Stimulated activated naive CD8-positive, alpha-beta T cell treated with anti-CD3 and anti-CD28 coated beads, Interleukin-15, Interleukin-2, amounts not matched to agents 100 ng/mL and 50 ng/mL, for 24 hours (primary cell): Measurements from ENCODE around the gene ZNF106.

Experiments used
- H3K27ac Mint-ChIP-seq: one replicate; pipeline ENCODE4 v1.8.0; 2021; ENCODE audit warnings: mild to moderate bottlenecking, mixed read lengths
- H3K27me3 Mint-ChIP-seq: one replicate; pipeline ENCODE4 v1.8.0; 2021; ENCODE audit warnings: mixed read lengths
- H3K36me3 Mint-ChIP-seq: one replicate; pipeline ENCODE4 v1.8.0; 2021; ENCODE audit warnings: low read depth, mixed read lengths
- H3K4me1 Mint-ChIP-seq: one replicate; pipeline ENCODE4 v1.8.0; 2021; ENCODE audit warnings: low read depth, mixed read lengths
- H3K4me3 Mint-ChIP-seq: one replicate; pipeline ENCODE4 v1.8.0; 2021; ENCODE audit warnings: mild to moderate bottlenecking, mixed read lengths
- H3K9me3 Mint-ChIP-seq: one replicate; pipeline ENCODE4 v1.8.0; 2021; ENCODE audit warnings: mixed read lengths

The ZNF106 gene

DNA sequence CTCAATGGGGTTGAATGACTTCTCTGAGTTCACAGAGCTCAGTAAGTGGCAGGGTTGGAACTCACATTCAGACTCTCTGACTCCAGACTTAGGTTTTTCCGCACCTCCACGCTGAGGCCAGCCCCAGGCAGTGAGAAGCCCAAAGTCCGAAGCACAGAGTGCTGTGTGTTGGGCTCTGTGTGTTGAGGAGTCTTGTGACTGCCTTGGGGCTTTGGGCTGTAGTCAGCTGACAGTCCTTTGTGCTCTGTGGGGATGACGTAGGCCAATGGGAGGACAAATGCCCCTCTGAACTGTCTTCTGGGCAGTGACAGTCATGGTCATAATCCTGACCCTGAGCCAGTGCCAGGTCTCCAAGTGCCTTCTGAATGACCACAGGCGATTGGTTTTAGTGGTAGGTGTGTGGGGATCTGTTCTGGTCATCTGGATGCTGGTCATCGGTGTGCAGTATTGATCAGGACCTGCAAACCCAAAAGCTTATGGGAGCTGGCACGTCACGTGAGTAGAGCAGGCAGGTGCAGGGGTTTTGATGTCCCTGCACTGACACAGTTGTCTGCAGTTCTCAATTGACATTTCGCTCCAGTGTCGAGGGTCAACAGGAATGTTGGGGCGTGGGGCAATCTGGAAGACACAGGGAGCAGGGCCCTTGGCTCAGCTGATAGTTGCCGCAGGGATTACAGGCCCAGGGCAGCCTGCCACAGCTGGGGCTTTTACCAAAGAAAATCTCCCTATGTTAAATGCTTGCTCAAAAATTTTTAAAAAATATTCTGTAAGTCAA is 86.3 kb downstream of the ZNF106 start:
- Mint-ChIP-seq H3K27ac (no peak overlapping the region), H3K9me3 (no peaks in the 10 kb centered on the region), H3K4me1 (no peaks in the 10 kb centered on the region), H3K36me3 (no peaks in the 10 kb centered on the region), H3K4me3 (no peak overlapping the region), H3K27me3 (no peaks in the 10 kb centered on the region)

- Mint-ChIP-seq H3K27ac (no peak overlapping the region), H3K9me3 (no peaks in the 10 kb centered on the region), H3K4me3 (no peak overlapping the region), H3K27me3 (no peaks in the 10 kb centered on the region), H3K36me3 (no peaks in the 10 kb centered on the region), H3K4me1 (no peaks in the 10 kb centered on the region)
Observed at GRCh38 chr15:42403389-42403788, 87.6 kb downstream of the ZNF106 start.

DNA sequence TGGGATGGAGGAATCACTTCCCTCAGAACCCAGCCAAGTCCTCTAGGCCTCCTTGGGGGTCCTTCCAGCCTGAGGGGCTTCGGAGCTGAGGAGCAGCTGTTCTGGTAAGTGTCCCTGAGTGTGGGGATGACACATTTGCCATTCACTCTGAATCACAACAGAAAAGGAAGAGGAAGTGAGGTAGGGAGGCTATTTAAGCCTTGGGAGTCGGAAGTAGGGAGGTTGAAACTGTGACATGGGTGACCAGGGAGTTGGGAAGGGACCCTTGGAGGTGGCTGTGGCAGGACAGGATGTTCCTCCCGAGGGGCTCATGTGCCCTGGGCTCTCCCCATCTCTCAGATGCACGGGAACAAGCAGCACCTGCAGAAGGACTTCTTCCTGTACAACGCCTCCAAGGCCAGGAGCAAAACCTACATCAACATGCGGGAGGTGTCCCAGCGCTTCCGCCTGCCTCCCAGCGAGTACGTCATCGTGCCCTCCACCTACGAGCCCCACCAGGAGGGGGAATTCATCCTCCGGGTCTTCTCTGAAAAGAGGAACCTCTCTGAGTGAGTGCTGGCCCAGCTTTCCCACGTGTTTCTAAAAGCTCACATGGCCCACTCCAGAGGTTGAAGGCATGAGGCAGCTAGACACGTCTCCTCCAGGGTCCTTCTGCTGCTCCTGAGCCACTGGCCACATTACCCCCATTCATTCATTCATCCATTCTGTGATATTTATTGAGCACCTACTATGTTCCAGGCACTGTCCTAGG is 88.3 kb downstream of the ZNF106 start:
- Mint-ChIP-seq H3K36me3 (no peaks in the 10 kb centered on the region), H3K27ac (no peak overlapping the region), H3K27me3 (no peaks in the 10 kb centered on the region), H3K4me1 (no peaks in the 10 kb centered on the region), H3K9me3 (no peaks in the 10 kb centered on the region), H3K4me3 (no peak overlapping the region)

DNA sequence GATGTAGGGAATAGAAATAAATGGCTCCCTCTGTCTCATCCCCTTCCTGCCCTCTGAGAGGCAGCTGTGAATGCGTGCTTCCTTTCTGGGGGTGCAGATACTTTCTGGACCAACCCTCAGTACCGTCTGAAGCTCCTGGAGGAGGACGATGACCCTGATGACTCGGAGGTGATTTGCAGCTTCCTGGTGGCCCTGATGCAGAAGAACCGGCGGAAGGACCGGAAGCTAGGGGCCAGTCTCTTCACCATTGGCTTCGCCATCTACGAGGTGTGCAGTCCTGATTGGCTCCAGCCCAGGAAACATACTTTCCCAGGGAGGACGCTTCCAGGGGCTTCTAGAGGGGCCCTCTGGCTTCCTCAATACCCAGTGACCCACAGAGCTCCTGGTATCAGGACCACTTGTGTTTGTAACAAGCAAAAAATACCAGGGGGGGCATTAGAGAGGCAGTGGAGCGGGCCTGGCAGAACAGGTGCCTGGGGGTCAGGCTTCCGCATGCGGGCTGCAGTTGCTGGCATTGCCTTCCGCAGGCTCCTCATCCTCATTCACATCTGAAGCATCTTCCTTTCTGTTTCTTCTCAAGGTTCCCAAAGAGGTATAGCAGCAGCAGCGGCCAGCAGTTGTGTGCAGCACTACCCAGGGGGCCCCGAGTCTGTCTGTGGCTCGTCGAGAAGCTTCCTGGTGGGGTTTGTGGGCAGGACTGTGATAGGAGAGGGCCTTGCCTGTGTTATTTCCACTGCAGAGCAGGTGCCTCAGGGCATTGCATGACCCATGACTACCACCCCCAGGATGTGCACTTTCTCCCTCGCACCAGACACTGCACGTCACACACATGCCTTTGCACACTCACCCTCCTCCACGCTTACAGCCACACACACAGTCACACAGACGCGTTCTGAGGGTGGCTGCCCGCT is 89.1 kb downstream of the ZNF106 start:
- H3K27ac Mint-ChIP-seq: no peak overlapping the region
- no peaks in the 10 kb centered on the region for H3K36me3 Mint-ChIP-seq
- no peaks in the 10 kb centered on the region for H3K27me3 Mint-ChIP-seq
- no peaks in the 10 kb centered on the region for H3K4me1 Mint-ChIP-seq
- H3K9me3 Mint-ChIP-seq: no peaks in the 10 kb centered on the region
- no peak overlapping the region for H3K4me3 Mint-ChIP-seq

- Mint-ChIP-seq H3K4me3 (no peak overlapping the region), H3K4me1 (no peaks in the 10 kb centered on the region), H3K36me3 (no peaks in the 10 kb centered on the region), H3K9me3 (no peaks in the 10 kb centered on the region), H3K27me3 (no peaks in the 10 kb centered on the region), H3K27ac (no peak overlapping the region)
Observed at GRCh38 chr15:42395838-42396237, 95.1 kb downstream of the ZNF106 start.

DNA sequence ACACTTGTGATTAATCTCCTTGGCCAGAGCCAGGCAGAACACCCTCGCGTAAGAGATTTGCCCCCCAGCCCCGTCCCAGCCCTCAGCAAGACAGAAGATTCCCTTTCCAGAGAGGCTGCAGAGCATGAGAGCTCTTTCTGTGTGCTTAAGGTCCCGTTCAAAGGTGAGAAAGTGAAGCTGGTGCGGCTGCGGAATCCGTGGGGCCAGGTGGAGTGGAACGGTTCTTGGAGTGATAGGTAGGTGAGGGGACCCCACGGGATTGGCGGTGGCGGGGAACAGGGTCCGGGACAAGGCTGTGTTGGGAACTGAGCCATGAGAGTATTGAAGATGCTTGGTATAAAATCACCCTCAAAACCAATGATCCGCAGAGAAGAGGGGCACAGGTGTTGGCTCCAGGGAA is 96.8 kb downstream of the ZNF106 start:
- no peaks in the 10 kb centered on the region for H3K27me3 Mint-ChIP-seq
- no peaks in the 10 kb centered on the region for H3K9me3 Mint-ChIP-seq
- H3K4me3 Mint-ChIP-seq: no peak overlapping the region
- no peaks in the 10 kb centered on the region for H3K36me3 Mint-ChIP-seq
- no peak overlapping the region for H3K27ac Mint-ChIP-seq
- no peaks in the 10 kb centered on the region for H3K4me1 Mint-ChIP-seq

GRCh38 chr15:42392309-42393024 is 98.5 kb downstream of the ZNF106 start:
- H3K27ac Mint-ChIP-seq: no peak overlapping the region
- no peaks in the 10 kb centered on the region for H3K9me3 Mint-ChIP-seq
- H3K27me3 Mint-ChIP-seq: no peaks in the 10 kb centered on the region
- no peaks in the 10 kb centered on the region for H3K36me3 Mint-ChIP-seq
- H3K4me1 Mint-ChIP-seq: no peaks in the 10 kb centered on the region
- H3K4me3 Mint-ChIP-seq: no peak overlapping the region

DNA sequence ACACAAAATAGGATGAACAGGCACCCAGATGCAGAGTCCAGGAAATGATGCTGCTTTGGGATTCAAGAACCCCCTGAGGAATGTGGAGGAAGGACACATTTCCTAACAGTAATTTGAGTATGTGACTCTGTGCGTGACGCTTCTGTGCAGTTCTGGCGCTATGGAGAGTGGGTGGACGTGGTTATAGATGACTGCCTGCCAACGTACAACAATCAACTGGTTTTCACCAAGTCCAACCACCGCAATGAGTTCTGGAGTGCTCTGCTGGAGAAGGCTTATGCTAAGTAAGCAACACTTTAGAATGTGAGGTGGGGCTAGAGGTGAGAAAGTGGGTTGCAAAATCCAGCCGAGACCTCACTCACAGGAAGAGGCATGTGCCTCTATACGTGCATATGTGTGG is 103.3 kb downstream of the ZNF106 start:
- H3K4me3 Mint-ChIP-seq: no peak overlapping the region
- H3K27ac Mint-ChIP-seq: peak overlapping the region; percentile 8
- no peaks in the 10 kb centered on the region for H3K4me1 Mint-ChIP-seq

DNA sequence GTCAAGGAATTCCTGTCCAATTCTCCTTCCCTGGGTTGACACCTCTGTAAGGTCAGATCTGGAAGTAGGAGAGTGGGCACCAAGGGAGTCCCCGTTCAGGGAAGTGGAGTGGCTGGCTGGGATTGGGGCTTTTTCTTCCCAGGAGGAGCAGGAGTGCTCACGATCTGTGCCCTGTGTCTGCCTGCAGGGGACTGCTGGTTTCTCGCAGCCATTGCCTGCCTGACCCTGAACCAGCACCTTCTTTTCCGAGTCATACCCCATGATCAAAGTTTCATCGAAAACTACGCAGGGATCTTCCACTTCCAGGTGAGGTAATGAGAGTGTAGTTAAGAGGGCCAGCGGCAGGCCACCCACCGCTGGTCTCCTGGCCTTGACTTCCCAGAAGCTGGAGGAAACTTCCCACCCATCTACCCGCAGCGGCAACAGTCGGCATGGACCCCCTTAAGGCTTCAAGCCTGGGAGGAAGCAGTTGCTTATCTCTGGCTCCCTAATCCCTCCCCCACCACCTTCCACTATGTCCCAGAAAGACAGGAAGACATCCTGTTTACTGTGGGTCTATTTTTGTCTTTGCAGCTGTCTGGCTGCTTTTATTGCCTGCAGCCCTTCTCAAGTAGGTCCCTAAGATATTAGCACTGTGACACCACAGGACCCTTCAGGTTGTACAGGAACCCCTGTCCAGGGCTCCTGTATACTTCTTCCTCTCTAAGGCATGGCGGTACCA is 104.8 kb downstream of the ZNF106 start:
- H3K36me3 Mint-ChIP-seq: no peaks in the 10 kb centered on the region
- H3K9me3 Mint-ChIP-seq: no peaks in the 10 kb centered on the region
- no peak overlapping the region for H3K4me3 Mint-ChIP-seq
- H3K27ac Mint-ChIP-seq: no peak overlapping the region
- H3K27me3 Mint-ChIP-seq: no peaks in the 10 kb centered on the region
- no peaks in the 10 kb centered on the region for H3K4me1 Mint-ChIP-seq

More for the DNA sequence above, 103.3 kb downstream of the ZNF106 start:
- Mint-ChIP-seq H3K9me3 (no peaks in the 10 kb centered on the region), H3K27me3 (no peaks in the 10 kb centered on the region), H3K36me3 (no peaks in the 10 kb centered on the region)

DNA sequence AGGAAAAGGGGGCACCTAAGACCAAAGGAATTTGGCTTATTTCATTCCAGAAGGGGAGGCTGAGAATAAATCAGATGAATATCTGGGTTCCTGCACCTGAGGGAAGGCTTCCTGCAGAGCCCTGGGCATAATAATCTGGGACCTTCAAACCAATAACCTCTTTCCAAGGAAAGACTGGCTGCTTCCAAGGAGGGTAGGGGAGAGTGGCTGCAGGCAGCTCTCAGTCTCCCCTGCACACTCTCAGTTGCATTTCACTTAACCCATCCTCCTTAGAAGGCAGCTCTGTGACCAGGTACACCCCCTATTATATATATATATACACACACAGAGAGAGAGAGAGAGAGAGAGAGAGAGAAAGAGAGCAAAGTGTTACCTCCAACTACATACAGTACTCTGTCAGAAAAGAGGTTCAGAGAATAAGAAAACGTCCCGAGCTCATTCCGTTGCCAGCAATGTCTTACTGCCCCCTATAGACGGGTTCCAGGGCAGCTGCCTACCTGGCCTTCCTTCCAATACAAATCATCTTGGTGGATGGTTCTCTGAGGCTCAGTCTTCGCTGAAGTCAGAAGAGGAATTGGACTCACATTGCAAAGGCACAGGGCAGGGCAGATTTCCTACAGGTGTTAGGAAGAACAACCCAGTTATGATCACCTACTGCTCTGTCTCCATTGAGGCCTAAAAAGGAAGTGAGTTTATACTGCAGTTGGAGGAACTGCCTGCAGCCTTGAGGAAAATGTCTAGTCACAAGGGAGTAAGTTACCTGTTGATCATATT is 105.5 kb downstream of the ZNF106 start:
- Mint-ChIP-seq H3K36me3 (no peaks in the 10 kb centered on the region), H3K4me1 (no peaks in the 10 kb centered on the region), H3K4me3 (no peak overlapping the region)

DNA sequence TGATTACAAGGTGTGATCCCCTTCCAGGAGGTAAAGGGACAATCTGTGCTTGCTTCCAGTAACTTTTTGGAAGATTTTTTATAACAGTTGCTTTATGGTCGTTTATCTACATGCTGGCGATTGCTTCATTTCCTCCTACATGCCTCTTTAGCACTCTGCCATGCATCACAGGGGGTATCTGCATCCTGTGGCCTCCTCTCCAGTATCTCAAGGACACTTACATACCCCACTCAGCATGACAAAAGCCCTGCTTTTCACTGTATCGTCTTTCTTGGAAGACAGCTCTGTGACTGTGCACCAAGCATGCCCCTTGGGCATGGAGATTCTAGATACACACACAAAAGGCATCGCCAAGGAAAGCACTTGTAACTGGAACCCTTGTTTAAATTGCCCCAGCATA is 106.3 kb downstream of the ZNF106 start:
- Mint-ChIP-seq H3K4me3 (no peak overlapping the region), H3K36me3 (no peaks in the 10 kb centered on the region), H3K27me3 (no peaks in the 10 kb centered on the region), H3K4me1 (no peaks in the 10 kb centered on the region), H3K27ac (no peak overlapping the region), H3K9me3 (peaks cover under 1% of the 10 kb centered on the region)

More for the DNA sequence above, 105.5 kb downstream of the ZNF106 start:
- Mint-ChIP-seq H3K27me3 (no peaks in the 10 kb centered on the region), H3K27ac (no peak overlapping the region), H3K9me3 (no peaks in the 10 kb centered on the region)

DNA sequence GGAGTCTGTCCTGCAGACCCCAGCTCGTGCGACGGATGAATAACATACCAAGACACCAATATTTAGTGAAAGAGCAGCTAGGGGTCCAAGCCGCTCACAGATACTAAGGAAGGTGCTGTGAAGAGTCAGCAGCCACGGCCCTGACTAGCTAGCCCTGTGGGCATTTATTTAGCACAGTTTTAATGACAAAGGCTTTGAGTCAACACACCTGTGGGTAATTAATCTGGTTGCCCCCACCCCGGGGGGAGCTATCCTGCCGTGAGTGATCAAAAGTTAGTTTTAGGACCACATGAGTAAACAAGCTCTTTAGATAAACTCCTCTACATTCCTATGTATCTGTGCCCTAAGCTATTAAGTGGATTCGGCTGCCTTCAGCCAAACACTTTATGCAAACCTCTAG is 112.9 kb downstream of the ZNF106 start:
- H3K27ac Mint-ChIP-seq: no peak overlapping the region
- H3K27me3 Mint-ChIP-seq: no peaks in the 10 kb centered on the region
- H3K4me1 Mint-ChIP-seq: no peaks in the 10 kb centered on the region
- peaks cover 12% of the 10 kb centered on the region for H3K36me3 Mint-ChIP-seq
- no peak overlapping the region for H3K4me3 Mint-ChIP-seq
- peaks cover 4% of the 10 kb centered on the region for H3K9me3 Mint-ChIP-seq

DNA sequence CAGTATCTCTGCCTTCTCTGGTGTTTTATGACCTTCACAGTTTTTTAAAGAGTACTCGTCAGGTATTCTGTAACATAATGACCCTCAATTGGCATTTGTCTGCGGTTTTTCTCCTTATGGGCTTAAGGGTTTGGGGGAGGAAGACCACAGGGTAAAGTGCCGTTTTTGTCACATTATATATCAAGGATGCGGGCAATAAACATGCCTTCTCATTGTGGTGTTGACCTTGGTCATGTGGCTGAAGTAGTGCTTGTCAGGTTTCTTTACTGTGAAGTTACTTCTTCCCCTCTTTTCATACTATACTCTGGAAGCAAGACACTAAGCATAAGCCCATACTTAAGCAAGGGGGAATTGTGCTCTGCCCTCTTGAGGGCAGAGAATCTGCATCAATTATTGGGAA is 115.0 kb downstream of the ZNF106 start:
- Mint-ChIP-seq H3K36me3 (peaks cover 12% of the 10 kb centered on the region), H3K27ac (no peak overlapping the region), H3K27me3 (no peaks in the 10 kb centered on the region), H3K4me1 (no peaks in the 10 kb centered on the region), H3K4me3 (no peak overlapping the region), H3K9me3 (peaks cover 4% of the 10 kb centered on the region)
